Measurements from ENCODE around the gene ZNF710.

GRCh38 chr15:90067181-90067952, 66.2 kb downstream of the ZNF710 start:
- TF ChIP-seq EZH2 (IDR thresholded peaks at IDR 0.05; ENCODE audit: borderline replicate concordance, low read depth, low read length, severe bottlenecking) (no peak), CTCF (IDR thresholded peaks at IDR 0.05; ENCODE audit: borderline replicate concordance, extremely low read depth, low read length, poor library complexity, severe bottlenecking) (no peak)

Data from DND-41 (cell line).